ENCODE measurements around the gene ULK4.
"Not testable (repeated sequence)": the region's sequence is repeated elsewhere in the genome, so short reads cannot be mapped to it uniquely, and the experiment has no call there.

ULK4 gene

GRCh38 chr3:41956574-41956973, 5.3 kb downstream of the ULK4 start:
- no peak for DNase-seq

GRCh38 chr3:41955192-41955591, 6.7 kb downstream of the ULK4 start:
- no peak for DNase-seq

- DNase-seq = no peak
Observed at GRCh38 chr3:41943311-41943843, 18.5 kb downstream of the ULK4 start.

GRCh38 chr3:41940393-41940792, 21.5 kb downstream of the ULK4 start:
- DNase-seq = no peak

- DNase-seq = no peak
Observed at GRCh38 chr3:41936384-41936783, 25.5 kb downstream of the ULK4 start.

- DNase-seq = no peak
Observed at GRCh38 chr3:41933154-41933676, 28.7 kb downstream of the ULK4 start.

GRCh38 chr3:41932464-41932863, 29.4 kb downstream of the ULK4 start:
- no peak for DNase-seq

- no peak for DNase-seq
Observed at GRCh38 chr3:41920406-41920965, 41.4 kb downstream of the ULK4 start.

- no peak for DNase-seq
Observed at GRCh38 chr3:41915353-41915752, 46.5 kb downstream of the ULK4 start.

- DNase-seq = no peak
Observed at GRCh38 chr3:41912280-41912679, 49.6 kb downstream of the ULK4 start.

GRCh38 chr3:41907330-41908073, 54.4 kb downstream of the ULK4 start:
- no peak for DNase-seq

- no peak for DNase-seq
Observed at GRCh38 chr3:41900265-41900664, 61.6 kb downstream of the ULK4 start.

- DNase-seq = peak; percentile 1
Observed at GRCh38 chr3:41898631-41899030, 63.3 kb downstream of the ULK4 start.

- no peak for DNase-seq
Observed at GRCh38 chr3:41893977-41894376, 67.9 kb downstream of the ULK4 start.

- DNase-seq = no peak
Observed at GRCh38 chr3:41888368-41889076, 73.4 kb downstream of the ULK4 start.

GRCh38 chr3:41882956-41883355, 78.9 kb downstream of the ULK4 start:
- DNase-seq = no peak

- no peak for DNase-seq
Observed at GRCh38 chr3:41881233-41881821, 80.6 kb downstream of the ULK4 start.

- no peak for DNase-seq
Observed at GRCh38 chr3:41880387-41880786, 81.5 kb downstream of the ULK4 start.

GRCh38 chr3:41877741-41878140, 84.2 kb downstream of the ULK4 start:
- not testable (repeated sequence) for DNase-seq

GRCh38 chr3:41874022-41874421, 87.9 kb downstream of the ULK4 start:
- no peak for DNase-seq

GRCh38 chr3:41872157-41872556, 89.7 kb downstream of the ULK4 start:
- no peak for DNase-seq

GRCh38 chr3:41867533-41867932, 94.4 kb downstream of the ULK4 start:
- no peak for DNase-seq

GRCh38 chr3:41866298-41866697, 95.6 kb downstream of the ULK4 start:
- no peak for DNase-seq

Data from NCI-H1092 (cell line).